Measurements from ENCODE around the gene GALNTL6. TPM values are rescaled to one million over a fixed set of nuclear protein-coding genes. Genes with fewer than 3 reads are reported as not detected.

The GALNTL6 gene
- polyA plus RNA-seq, 1 donor (not counting 4 experiments of a cell fraction or from before 2014, with no cell fraction given), result not detected

DNA sequence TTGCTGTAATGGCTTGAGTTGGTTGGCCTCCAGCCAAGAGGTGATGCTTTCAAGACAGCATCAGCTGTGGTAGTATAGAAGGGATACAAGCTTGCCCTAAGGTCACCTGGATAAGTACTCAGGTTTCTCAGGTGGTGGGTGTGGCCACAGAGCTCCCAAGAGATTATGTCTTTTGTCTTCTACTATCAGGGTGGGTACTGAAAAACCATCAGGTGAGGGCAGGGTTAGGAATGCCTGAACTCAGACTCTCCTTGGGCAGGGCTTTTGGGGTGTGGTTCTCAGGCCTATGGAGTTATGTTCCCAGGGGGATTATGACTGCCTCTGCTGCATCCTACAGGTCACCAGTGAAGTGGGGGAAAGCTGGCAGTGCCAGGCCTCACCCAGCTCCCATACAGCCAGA, 700.8 kb downstream of the GALNTL6 start:
- no peak for FAIRE-seq
- no peaks in the 10 kb centered on the region for H3K36me3 ChIP-seq (ENCODE audit: control insufficient read depth in 2 of 2, extremely low read depth in 1 of 2, insufficient read depth in 2 of 2, low read length in 2 of 2)
- H3K9ac ChIP-seq (ENCODE audit: control insufficient read depth, extremely low read depth, insufficient read depth, low read length), result no peak overlapping the region
- no peaks in the 10 kb centered on the region for H3K4me1 ChIP-seq (ENCODE audit: control insufficient read depth, extremely low read depth, insufficient read depth, low read length)
- no peaks in the 10 kb centered on the region for H3K27me3 ChIP-seq (ENCODE audit: control insufficient read depth, extremely low read depth, insufficient read depth, low read length)
- H3K9me1 ChIP-seq (ENCODE audit: control insufficient read depth, extremely low read depth, insufficient read depth, low read length), result no peaks in the 10 kb centered on the region
- DNase-seq (ENCODE audit: low read depth, low spot score), result no peak
- dilution Hi-C loops (cut with MboI; ENCODE audit: extremely low pct_ligation_motif_present, low sequenced_read_pairs), result no loop called here
- H4K20me1 ChIP-seq (ENCODE audit: control insufficient read depth, extremely low read depth, insufficient read depth, low read length), result no peaks in the 10 kb centered on the region
- H3K9me3 ChIP-seq (ENCODE audit: control insufficient read depth, low read depth, low read length), result no peaks in the 10 kb centered on the region
- no peak overlapping the region for H3K4me3 ChIP-seq (ENCODE audit: control insufficient read depth in 2 of 3, extremely low read depth in 1 of 3, insufficient read depth in 2 of 3, low read depth in 1 of 3, low read length in 3 of 3)
- no peak overlapping the region for H3K27ac ChIP-seq (ENCODE audit: control insufficient read depth, insufficient read depth, low read length)
- no peak overlapping the region for H2AFZ ChIP-seq (ENCODE audit: control insufficient read depth, low read length)
- no peak overlapping the region for H3K4me2 ChIP-seq (ENCODE audit: control insufficient read depth, extremely low read depth, insufficient read depth, low read depth, low read length)
- TF ChIP-seq EZH2 (IDR thresholded peaks at IDR 0.05; ENCODE audit: low read length) (no peak), CTCF (optimal IDR thresholded peaks at IDR 0.05 in 1 of 3, IDR thresholded peaks at IDR 0.05 in 1 of 3, conservative IDR thresholded peaks at IDR 0.05 in 1 of 3; ENCODE audit: extremely low read depth in 1 of 3, insufficient read depth in 2 of 3, low read length in 3 of 3) (no peak)
- H3K79me2 ChIP-seq (ENCODE audit: control insufficient read depth, insufficient read depth, low read length), result no peaks in the 10 kb centered on the region

GRCh38 chr4:172514801-172515200, 701.6 kb downstream of the GALNTL6 start:
- Histone ChIP-seq H3K79me2 (ENCODE audit: control insufficient read depth, insufficient read depth, low read length) (no peaks in the 10 kb centered on the region), H3K9ac (ENCODE audit: control insufficient read depth, extremely low read depth, insufficient read depth, low read length) (no peak overlapping the region), H3K9me3 (ENCODE audit: control insufficient read depth, low read depth, low read length) (no peaks in the 10 kb centered on the region), H2AFZ (ENCODE audit: control insufficient read depth, low read length) (no peak overlapping the region), H3K9me1 (ENCODE audit: control insufficient read depth, extremely low read depth, insufficient read depth, low read length) (no peaks in the 10 kb centered on the region), H3K4me1 (ENCODE audit: control insufficient read depth, extremely low read depth, insufficient read depth, low read length) (no peaks in the 10 kb centered on the region), H3K4me2 (ENCODE audit: control insufficient read depth, extremely low read depth, insufficient read depth, low read depth, low read length) (no peak overlapping the region), H3K27ac (ENCODE audit: control insufficient read depth, insufficient read depth, low read length) (no peak overlapping the region), H3K4me3 (ENCODE audit: control insufficient read depth in 2 of 3, extremely low read depth in 1 of 3, insufficient read depth in 2 of 3, low read depth in 1 of 3, low read length in 3 of 3) (no peak overlapping the region), H3K36me3 (ENCODE audit: control insufficient read depth in 2 of 2, extremely low read depth in 1 of 2, insufficient read depth in 2 of 2, low read length in 2 of 2) (no peaks in the 10 kb centered on the region), H4K20me1 (ENCODE audit: control insufficient read depth, extremely low read depth, insufficient read depth, low read length) (no peaks in the 10 kb centered on the region), H3K27me3 (ENCODE audit: control insufficient read depth, extremely low read depth, insufficient read depth, low read length) (no peaks in the 10 kb centered on the region)
- no peak for TF ChIP-seq EZH2 (IDR thresholded peaks at IDR 0.05; ENCODE audit: low read length)
- TF ChIP-seq CTCF (optimal IDR thresholded peaks at IDR 0.05 in 1 of 3, IDR thresholded peaks at IDR 0.05 in 1 of 3, conservative IDR thresholded peaks at IDR 0.05 in 1 of 3; ENCODE audit: extremely low read depth in 1 of 3, insufficient read depth in 2 of 3, low read length in 3 of 3), result no peak
- no peak for DNase-seq (ENCODE audit: low read depth, low spot score)
- dilution Hi-C loops (cut with MboI; ENCODE audit: extremely low pct_ligation_motif_present, low sequenced_read_pairs), result no loop called here
- FAIRE-seq, result no peak

Measured in keratinocyte (primary cell).